Stimulated activated CD4-positive, alpha-beta T cell treated with anti-CD3 and anti-CD28 coated beads, Interleukin-1b, Interleukin-23, amount 100 ng/mL, for 4 hours (primary cell): Measurements from ENCODE around the gene GRIA3.
"Not testable (repeated sequence)": the region's sequence is repeated elsewhere in the genome, so short reads cannot be mapped to it uniquely, and the experiment has no call there.

Experiments
- DNase-seq, 2 donors: peaks; one replicate each; pipeline ENCODE4 v3.0.0-alpha.2; 2020; ENCODE audit warnings: low read depth in 2 of 2

The GRIA3 gene

GRCh38 chrX:123274796-123275195 is 90.7 kb downstream of the GRIA3 start:
- DNase-seq = no peak

GRCh38 chrX:123277347-123277746 is 93.3 kb downstream of the GRIA3 start:
- DNase-seq = no peak

GRCh38 chrX:123277821-123278220 is 93.7 kb downstream of the GRIA3 start:
- no peak for DNase-seq

- DNase-seq = no peak
These were observed 98.2 kb downstream of the GRIA3 start for GRCh38 chrX:123282241-123282640.

- not testable (repeated sequence) for DNase-seq
These were observed 99.3 kb downstream of the GRIA3 start for GRCh38 chrX:123283407-123283806.

GRCh38 chrX:123291623-123292022 is 107.5 kb downstream of the GRIA3 start:
- DNase-seq = no peak

- no peak for DNase-seq
These were observed 113.9 kb downstream of the GRIA3 start for GRCh38 chrX:123298026-123298425.

- no peak for DNase-seq
These were observed 119.4 kb downstream of the GRIA3 start for GRCh38 chrX:123303429-123303828.

GRCh38 chrX:123308658-123309057 is 124.6 kb downstream of the GRIA3 start:
- DNase-seq = no peak

GRCh38 chrX:123310112-123310511 is 126.0 kb downstream of the GRIA3 start:
- DNase-seq = no peak

- DNase-seq = no peak
These were observed 127.4 kb downstream of the GRIA3 start for GRCh38 chrX:123311486-123311885.

- DNase-seq = no peak
These were observed 129.4 kb downstream of the GRIA3 start for GRCh38 chrX:123313486-123313885.

GRCh38 chrX:123320622-123321021 is 136.5 kb downstream of the GRIA3 start:
- no peak for DNase-seq

GRCh38 chrX:123322536-123322935 is 138.5 kb downstream of the GRIA3 start:
- no peak for DNase-seq

GRCh38 chrX:123324625-123325024 is 140.5 kb downstream of the GRIA3 start:
- DNase-seq = no peak

- DNase-seq = no peak
These were observed 146.3 kb downstream of the GRIA3 start for GRCh38 chrX:123330229-123330942.

GRCh38 chrX:123331349-123331748 is 147.3 kb downstream of the GRIA3 start:
- DNase-seq = no peak

- DNase-seq = no peak
These were observed 147.8 kb downstream of the GRIA3 start for GRCh38 chrX:123331859-123332258.

GRCh38 chrX:123336666-123337065 is 152.6 kb downstream of the GRIA3 start:
- no peak for DNase-seq

GRCh38 chrX:123337886-123338639 is 154.0 kb downstream of the GRIA3 start:
- DNase-seq = no peak

GRCh38 chrX:123339221-123339905 is 155.3 kb downstream of the GRIA3 start:
- DNase-seq = no peak

GRCh38 chrX:123340696-123341095 is 156.6 kb downstream of the GRIA3 start:
- no peak for DNase-seq

- no peak for DNase-seq
These were observed 164.4 kb downstream of the GRIA3 start for GRCh38 chrX:123348468-123348867.
